C4-2B (cell line): ENCODE measurements around the gene ZNF414.

Experiments used
- H3K27ac ChIP-seq: fragments of 450-650 bp; 2 replicates; pipeline ENCODE4 v1.5.1; 2017
- ZFX ChIP-seq: fragments of 450-650 bp; IDR thresholded peaks from 2 replicates; pipeline ENCODE4 v1.6.1; 2017
- TF ChIP-seq, protein P1 (sequence below): fragments of 450-650 bp; conservative IDR thresholded peaks from 2 replicates; pipeline ENCODE4 v1.5.1; 2017; ENCODE audit warnings: mild to moderate bottlenecking

The ZNF414 gene

DNA sequence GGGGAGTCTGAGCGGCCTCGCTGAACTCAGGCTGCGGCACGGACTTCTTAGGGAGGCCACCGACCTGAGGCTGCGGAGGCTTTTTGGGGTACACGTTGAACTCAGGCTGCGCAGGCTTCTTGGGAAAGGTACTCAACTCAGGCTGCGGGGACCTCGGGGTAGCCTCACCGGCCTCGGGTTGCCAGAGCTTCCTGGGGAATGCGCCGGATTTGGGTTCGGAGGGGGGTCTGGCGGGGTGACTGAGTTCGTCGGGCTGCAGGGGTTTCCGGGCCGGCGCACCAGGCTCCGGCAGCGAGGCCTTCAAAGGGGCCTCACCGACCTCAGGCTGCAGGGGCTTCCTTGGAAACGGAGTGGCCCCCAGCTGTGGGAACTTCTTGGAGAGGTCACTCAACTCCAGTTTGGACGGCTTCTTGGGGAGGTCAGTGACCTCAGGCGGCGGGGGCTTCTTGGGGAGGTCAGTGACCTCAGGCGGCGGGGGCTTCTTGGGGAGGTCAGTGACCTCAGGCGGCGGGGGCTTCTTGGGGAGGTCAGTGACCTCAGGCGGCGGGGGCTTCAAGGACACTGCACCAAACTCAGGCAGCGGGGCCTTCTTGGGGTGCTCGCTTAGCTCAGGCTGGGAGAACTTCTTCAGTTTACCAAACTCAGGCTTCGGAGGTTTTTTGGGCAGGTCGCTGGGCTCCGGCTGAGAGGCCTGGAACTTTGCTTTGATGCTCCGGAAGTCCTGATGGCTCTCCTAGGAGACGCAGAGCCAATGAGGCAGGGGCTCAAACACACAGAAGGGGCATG lies 14.7 kb downstream of the ZNF414 start:
- no peak overlapping the region for H3K27ac ChIP-seq
- no peak for TF ChIP-seq ZFX
- TF ChIP-seq, protein P1, sequence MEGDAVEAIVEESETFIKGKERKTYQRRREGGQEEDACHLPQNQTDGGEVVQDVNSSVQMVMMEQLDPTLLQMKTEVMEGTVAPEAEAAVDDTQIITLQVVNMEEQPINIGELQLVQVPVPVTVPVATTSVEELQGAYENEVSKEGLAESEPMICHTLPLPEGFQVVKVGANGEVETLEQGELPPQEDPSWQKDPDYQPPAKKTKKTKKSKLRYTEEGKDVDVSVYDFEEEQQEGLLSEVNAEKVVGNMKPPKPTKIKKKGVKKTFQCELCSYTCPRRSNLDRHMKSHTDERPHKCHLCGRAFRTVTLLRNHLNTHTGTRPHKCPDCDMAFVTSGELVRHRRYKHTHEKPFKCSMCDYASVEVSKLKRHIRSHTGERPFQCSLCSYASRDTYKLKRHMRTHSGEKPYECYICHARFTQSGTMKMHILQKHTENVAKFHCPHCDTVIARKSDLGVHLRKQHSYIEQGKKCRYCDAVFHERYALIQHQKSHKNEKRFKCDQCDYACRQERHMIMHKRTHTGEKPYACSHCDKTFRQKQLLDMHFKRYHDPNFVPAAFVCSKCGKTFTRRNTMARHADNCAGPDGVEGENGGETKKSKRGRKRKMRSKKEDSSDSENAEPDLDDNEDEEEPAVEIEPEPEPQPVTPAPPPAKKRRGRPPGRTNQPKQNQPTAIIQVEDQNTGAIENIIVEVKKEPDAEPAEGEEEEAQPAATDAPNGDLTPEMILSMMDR, result no peak

DNA sequence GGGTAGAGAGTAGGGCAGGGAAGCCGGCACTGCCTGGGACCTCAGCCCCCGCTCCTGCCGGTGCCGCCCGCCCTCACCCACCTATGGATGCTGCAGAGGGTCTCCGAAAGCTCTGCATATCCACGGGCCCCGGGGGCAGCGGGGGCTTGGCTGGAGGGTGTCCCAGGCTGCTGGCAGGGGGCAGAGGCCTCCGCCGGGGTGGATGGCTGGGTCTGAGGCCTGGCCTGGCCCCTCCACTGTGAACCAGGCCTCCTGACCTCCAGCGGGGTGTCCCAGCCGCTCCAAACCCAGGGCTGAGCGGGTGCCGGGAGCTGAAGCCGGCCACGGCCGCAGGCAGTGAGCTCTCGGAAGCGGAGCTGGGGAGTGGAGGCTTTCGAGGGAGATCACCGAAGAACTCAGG lies 15.7 kb downstream of the ZNF414 start:
- H3K27ac ChIP-seq, result no peak overlapping the region
- TF ChIP-seq, protein P1, result no peak
- TF ChIP-seq ZFX, result no peak

DNA sequence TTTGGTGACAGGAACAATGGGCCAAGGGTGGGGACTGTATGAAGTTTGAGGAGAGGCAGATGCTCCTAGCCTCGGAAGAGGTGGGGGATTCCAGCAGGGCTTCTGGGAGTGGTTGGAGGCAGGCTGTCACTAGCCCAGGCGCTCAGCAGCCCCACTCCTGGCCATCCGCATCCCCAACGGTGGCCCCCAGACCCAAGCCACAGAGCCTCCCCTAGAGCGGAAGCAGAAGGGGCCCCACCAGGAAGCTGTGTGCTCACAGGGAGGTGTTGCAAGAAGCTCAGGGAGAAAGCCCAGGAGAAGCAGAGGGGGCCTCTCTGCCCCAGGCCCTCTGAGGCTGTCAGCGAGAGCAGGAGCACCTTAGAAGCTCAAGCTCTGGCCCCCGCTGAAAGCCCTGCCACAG lies 19.8 kb downstream of the ZNF414 start:
- TF ChIP-seq, protein P1, result no peak
- H3K27ac ChIP-seq, result no peak overlapping the region

DNA sequence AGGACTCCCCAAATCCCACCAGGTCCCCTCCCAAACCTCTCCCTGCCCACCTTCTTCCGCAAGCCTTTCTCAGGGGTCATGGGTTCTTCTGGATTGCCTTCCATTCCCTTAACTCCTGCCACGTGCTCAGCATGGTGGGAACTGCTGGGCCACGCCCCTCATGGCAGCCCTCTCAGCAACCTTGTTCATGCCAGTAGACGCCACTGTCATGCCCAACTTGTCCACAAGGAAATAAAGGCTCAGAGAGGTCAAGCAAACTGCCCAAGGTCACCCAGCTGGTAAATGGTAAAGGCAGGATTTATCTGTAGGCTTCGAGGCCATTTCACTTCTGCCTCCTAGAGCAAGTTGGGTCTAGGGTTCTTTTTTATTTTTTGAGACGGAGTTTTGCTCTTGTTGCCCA lies 22.4 kb downstream of the ZNF414 start:
- TF ChIP-seq, protein P1, result no peak
- no peak for TF ChIP-seq ZFX
- no peak overlapping the region for H3K27ac ChIP-seq

DNA sequence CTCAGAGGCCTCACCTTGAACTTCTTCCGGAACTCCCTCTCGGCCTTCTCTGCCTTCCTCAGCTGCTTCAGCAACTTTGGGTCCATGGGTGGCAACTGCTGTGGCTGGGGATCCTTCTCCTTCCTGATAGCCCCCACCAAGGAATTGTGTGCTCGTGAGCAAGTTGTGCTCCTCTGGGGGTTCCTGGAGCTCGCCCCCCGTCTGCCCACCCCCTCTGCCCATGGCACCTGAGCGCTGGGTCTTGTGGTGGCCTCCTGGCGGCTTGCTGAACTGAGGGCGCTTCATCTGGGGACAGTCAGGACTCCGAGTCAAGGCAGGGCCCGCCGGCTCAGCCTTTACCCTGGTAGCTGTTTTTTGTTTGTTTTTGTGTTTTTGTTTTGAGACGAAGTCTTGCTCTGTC lies 23.1 kb downstream of the ZNF414 start:
- TF ChIP-seq, protein P1, result no peak
- no peak for TF ChIP-seq ZFX
- no peak overlapping the region for H3K27ac ChIP-seq

DNA sequence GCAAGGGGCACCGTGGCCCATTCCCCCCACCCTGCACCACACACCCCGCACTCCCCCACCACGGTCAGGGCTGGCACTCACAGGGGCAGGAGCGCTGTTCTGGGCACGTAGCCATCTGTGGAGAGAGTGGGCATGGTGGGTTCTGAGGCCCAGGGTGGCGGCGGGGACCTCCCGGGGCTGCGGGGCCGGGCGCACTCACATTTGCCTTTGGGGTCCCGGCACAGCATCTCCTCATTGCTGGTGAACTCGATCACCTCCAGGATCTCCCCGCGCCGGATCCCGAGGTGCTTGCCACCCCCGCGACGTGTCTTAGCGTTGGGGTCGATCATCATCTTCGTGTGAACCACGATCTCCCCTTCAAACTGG lies 23.6 kb downstream of the ZNF414 start:
- no peak overlapping the region for H3K27ac ChIP-seq
- TF ChIP-seq, protein P1, result no peak
- TF ChIP-seq ZFX, result no peak

DNA sequence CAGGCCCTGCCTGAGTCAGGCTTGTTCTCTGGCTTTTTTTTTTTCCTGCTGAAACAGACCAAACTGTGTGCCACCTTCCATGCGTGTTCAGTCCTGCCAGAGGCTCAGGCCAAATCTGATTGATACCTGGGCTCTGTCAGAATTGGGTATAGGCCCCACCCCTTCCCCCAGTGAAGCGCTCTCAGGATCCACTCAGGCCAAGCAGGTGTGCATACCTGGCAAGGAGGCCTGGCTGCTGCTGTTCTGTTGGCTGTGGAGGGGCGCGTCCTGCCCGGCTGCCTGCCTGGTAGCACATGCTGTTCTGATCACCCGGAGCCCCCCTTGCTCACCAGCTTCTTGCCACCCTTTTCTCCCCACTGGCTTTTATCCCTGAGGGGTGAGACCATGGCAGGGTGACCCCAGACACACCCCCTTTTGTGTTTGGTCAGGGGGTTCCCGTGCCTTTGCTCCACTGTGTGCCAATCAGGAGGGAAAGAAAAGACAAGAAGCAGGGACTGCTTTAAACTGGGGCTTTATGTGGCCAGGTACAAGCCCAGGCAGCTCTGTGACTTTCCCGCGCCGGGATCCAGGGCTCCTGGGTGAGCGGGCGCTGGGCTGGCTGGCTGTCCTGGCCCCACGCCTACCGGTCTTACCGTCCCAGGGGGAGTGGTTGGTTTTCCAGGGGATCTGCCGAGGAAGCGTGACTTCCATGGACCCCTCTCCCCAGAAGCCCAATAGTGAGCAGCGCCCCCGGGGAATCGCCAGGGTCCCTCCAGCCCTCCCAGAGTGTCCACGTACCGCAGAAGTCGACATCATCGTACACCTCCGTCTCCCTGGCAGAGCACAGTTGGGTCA lies 24.2 kb downstream of the ZNF414 start:
- TF ChIP-seq ZFX, result no peak
- TF ChIP-seq, protein P1, result no peak
- no peak overlapping the region for H3K27ac ChIP-seq
